Ovary (tissue), 9 donors: ENCODE measurements around the gene WIPF1. TPM values are rescaled to one million over a fixed set of nuclear protein-coding genes. Genes with fewer than 3 reads are reported as not detected.
A peak's percentile ranks its signal among the peaks of the same experiment; 100 is the strongest.

Source experiments
- DNase-seq, 5 donors: peaks; one replicate each; pipeline ENCODE4 v3.0.0-alpha.2; 2019 to 2020
- H3K27ac ChIP-seq, 2 donors: fragments of 200-600 bp; one replicate each; pipeline versions ENCODE4 v1.5.1 to v1.8.0; 2019 to 2022
- H3K27me3 ChIP-seq: fragments of 200-600 bp; one replicate; pipeline ENCODE4 v1.8.0; 2022
- H3K36me3 ChIP-seq: fragments of 200-600 bp; sonication (generic); one replicate; pipeline ENCODE4 v1.5.1; 2019
- H3K4me1 ChIP-seq: one replicate; pipeline ENCODE4 v1.8.1; 2013; ENCODE audit warnings: mild to moderate bottlenecking, moderate library complexity; ENCODE audit not compliant: insufficient read depth
- H3K4me3 ChIP-seq: fragments of 200-600 bp; sonication (generic); one replicate; pipeline ENCODE4 v1.5.1; 2017
- H3K9me3 ChIP-seq, 2 donors: fragments of 200-600 bp in 1 of 2; sonication (generic) in 1 of 2; one replicate each; pipeline versions ENCODE4 v1.5.1 to v1.8.1; 2013 to 2019; ENCODE audit warnings: mild to moderate bottlenecking in 1 of 2, moderate library complexity in 1 of 2
- CTCF ChIP-seq, 3 donors: fragments of 450-650 bp in 2 of 3; fragments of 200-600 bp in 1 of 3; IDR thresholded peaks; one replicate each; pipeline versions ENCODE4 v1.5.1 to v1.8.0; 2016 to 2022; ENCODE audit warnings: antibody characterized with exemption in 3 of 3, mild to moderate bottlenecking in 1 of 3
- EP300 ChIP-seq: sonication (generic); formaldehyde crosslinking; IDR thresholded peaks from one replicate; pipeline ENCODE4 v1.6.1; 2017; ENCODE audit warnings: antibody characterized with exemption
- POLR2A ChIP-seq: fragments of 450-650 bp; IDR thresholded peaks from one replicate; pipeline ENCODE4 v1.6.1; 2017; ENCODE audit warnings: antibody characterized with exemption, mild to moderate bottlenecking, moderate library complexity
- WGBS, 3 donors: extraction: QIAGEN DNeasy Blood & Tissue Kit in 1 of 3; methylation state at CpG; one replicate each; pipeline versions ENCODE4 v1.1.5 to v1.1.7; 2013 to 2017; 5-methylcytosine and 5-hydroxymethylcytosine counted together
- intact Hi-C, 4 donors: fragments of 100-400 bp; cut with DNase I; formaldehyde crosslinking; loops; one replicate each; pipeline versions ENCODE4 v1.11.0 to v1.15.1; 2022 to 2023
- polyA plus RNA-seq, 2 donors: library from polyadenylated mRNA; stranded (reverse); fragments of 200-250 nt in 1 of 2; fragments of 350-450 nt in 1 of 2; fragmentation: Illumina TruSeq in 1 of 2; extraction: RNeasy Lipid Tissue Mini Kit (QIAGEN cat#74804) in 1 of 2; gene quantifications; one replicate each; pipeline ENCODE4 v1.2.3, GENCODE V29; 2013 to 2014
- total RNA-seq, 7 donors: library from RNA; depleted of rRNA in 2 of 7; stranded (reverse); fragments of >200 nt in 2 of 7; fragmentation: NEBNext Ultra II Directional in 3 of 7; extraction: Animal tissue kit (Norgen Biotek cat#: 25700) in 3 of 7; gene quantifications; one replicate each; pipeline versions ENCODE4 v1.1.0 to v1.2.4, GENCODE V29; 2016 to 2023
- donor health status: DM: no; HTN: no; CAD: no; lungs with moderate emphysema.
- donor health status: DM: no; HTN: no; CAD: no.
- donor health status: Bipolar disorder and iron deficiency.
- donor health status: DM: yes; HTN: yes; CAD: no.
- donor health status: DM: no; HTN: no; CAD: no.
- donor health status: DM: yes; HTN: yes; CAD: no.

Gene WIPF1
- total and polyA plus RNA-seq, 9 donors: 9.7 to 42.6 (median 24.4) TPM

- H3K4me1 ChIP-seq: peaks cover 3% of the 10 kb centered on the region
- H3K9me3 ChIP-seq: no peaks in the 10 kb centered on the region
- no peaks in the 10 kb centered on the region for H3K36me3 ChIP-seq
- peak; percentile 48 to 66 (median 52) for DNase-seq
- intact Hi-C loops: no loop called here
- no peak overlapping the region for H3K27ac ChIP-seq
- no peaks in the 10 kb centered on the region for H3K27me3 ChIP-seq
- no peak overlapping the region for H3K4me3 ChIP-seq
- 5 to 11% (median 9%) methylated on average over 2 of the region's 2 CpGs for WGBS, 3 donors
- TF ChIP-seq EP300 (no peak), POLR2A (no peak), CTCF (IDR thresholded peaks at IDR 0.05) (no peak)
These were observed 22.9 kb downstream of the WIPF1 start for GRCh38 chr2:174574657-174575056.

GRCh38 chr2:174573621-174574081 lies 24.0 kb downstream of the WIPF1 start:
- 89 to 90% (median 89%) methylated on average over 6 of the region's 6 CpGs for WGBS, 3 donors
- Histone ChIP-seq H3K36me3 (no peaks in the 10 kb centered on the region), H3K27ac (no peak overlapping the region), H3K27me3 (no peaks in the 10 kb centered on the region), H3K9me3 (no peaks in the 10 kb centered on the region), H3K4me1 (peaks cover 3% of the 10 kb centered on the region), H3K4me3 (no peak overlapping the region)
- intact Hi-C loops: no loop called here
- DNase-seq: no peak
- TF ChIP-seq EP300 (no peak), CTCF (IDR thresholded peaks at IDR 0.05) (no peak), POLR2A (no peak)

- TF ChIP-seq EP300 (no peak), CTCF (IDR thresholded peaks at IDR 0.05) (no peak), POLR2A (no peak)
- H3K36me3 ChIP-seq: no peaks in the 10 kb centered on the region
- 94 to 96% (median 95%) methylated on average over 3 of the region's 3 CpGs for WGBS, 3 donors
These were observed 25.0 kb downstream of the WIPF1 start for GRCh38 chr2:174572556-174572955.

GRCh38 chr2:174571669-174572323 lies 25.8 kb downstream of the WIPF1 start:
- H3K4me3 ChIP-seq: no peak overlapping the region
- H3K27me3 ChIP-seq: no peaks in the 10 kb centered on the region
- no peak overlapping the region for H3K27ac ChIP-seq
- H3K36me3 ChIP-seq: no peaks in the 10 kb centered on the region
- TF ChIP-seq POLR2A (no peak), EP300 (no peak)
- 94 to 97% (median 95%) methylated on average over 33 of the region's 33 CpGs for WGBS, 3 donors
- DNase-seq: no peak
- no peaks in the 10 kb centered on the region for H3K9me3 ChIP-seq
- intact Hi-C loops: no loop called here
- H3K4me1 ChIP-seq: peaks cover 3% of the 10 kb centered on the region

More at GRCh38 chr2:174572556-174572955, 25.0 kb downstream of the WIPF1 start:
- Histone ChIP-seq H3K27ac (no peak overlapping the region), H3K9me3 (no peaks in the 10 kb centered on the region), H3K27me3 (no peaks in the 10 kb centered on the region), H3K4me3 (no peak overlapping the region), H3K4me1 (peaks cover 3% of the 10 kb centered on the region)
- no peak for DNase-seq
- intact Hi-C loops: no loop called here

- intact Hi-C loops: no loop called here
- WGBS, 3 donors: 94 to 96% (median 95%) methylated on average over 8 of the region's 8 CpGs
- no peaks in the 10 kb centered on the region for H3K27me3 ChIP-seq
- TF ChIP-seq POLR2A (no peak), EP300 (no peak), CTCF (IDR thresholded peaks at IDR 0.05) (no peak)
- DNase-seq: no peak
- H3K4me1 ChIP-seq: peaks cover 3% of the 10 kb centered on the region
- H3K4me3 ChIP-seq: no peak overlapping the region
- no peaks in the 10 kb centered on the region for H3K9me3 ChIP-seq
- H3K27ac ChIP-seq: no peak overlapping the region
- no peaks in the 10 kb centered on the region for H3K36me3 ChIP-seq
These were observed 27.2 kb downstream of the WIPF1 start for GRCh38 chr2:174570318-174570958.
